GM18951 (cell line): ENCODE results near the gene CDC42BPA.
"Not testable (repeated sequence)": the region's sequence is repeated elsewhere in the genome, so short reads cannot be mapped to it uniquely, and the experiment has no call there.

Experiments used
- POLR2A ChIP-seq: IDR thresholded peaks from 4 replicates; pipeline ENCODE4 v1.6.1; 2011; ENCODE audit warnings: mild to moderate bottlenecking; ENCODE audit not compliant: insufficient read length, insufficient read depth; ENCODE audit errors: extremely low read depth
- in situ Hi-C: fragments of 300-500 bp; cut with MboI; formaldehyde crosslinking; loops from one replicate; pipeline ENCODE4 v1.12.0; 2022; ENCODE audit warnings: low sequenced_read_pairs, mixed read lengths, inconsistent platforms; ENCODE audit not compliant: unreplicated experiment

Gene CDC42BPA

DNA sequence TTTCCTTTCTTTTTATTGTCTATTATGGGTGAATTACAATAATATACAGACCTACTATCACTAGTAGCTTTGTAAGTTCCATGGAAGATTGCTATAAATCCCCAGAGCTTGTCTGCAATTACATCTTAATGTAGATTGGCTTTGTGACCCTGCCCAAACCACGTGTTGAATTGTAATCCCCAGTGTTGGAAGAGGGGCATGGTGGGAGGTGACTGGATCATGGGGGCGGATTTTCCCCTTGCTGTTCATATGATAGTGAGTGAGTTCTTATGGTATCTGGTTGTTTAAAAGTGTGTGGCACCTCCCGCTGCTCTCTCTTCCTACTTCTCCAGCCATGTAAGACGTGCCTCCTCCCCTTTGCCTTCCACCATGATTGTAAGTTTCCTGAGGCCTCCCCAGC, 34.9 kb upstream of the CDC42BPA start:
- in situ Hi-C loops = no loop called here
- TF ChIP-seq POLR2A = no peak

DNA sequence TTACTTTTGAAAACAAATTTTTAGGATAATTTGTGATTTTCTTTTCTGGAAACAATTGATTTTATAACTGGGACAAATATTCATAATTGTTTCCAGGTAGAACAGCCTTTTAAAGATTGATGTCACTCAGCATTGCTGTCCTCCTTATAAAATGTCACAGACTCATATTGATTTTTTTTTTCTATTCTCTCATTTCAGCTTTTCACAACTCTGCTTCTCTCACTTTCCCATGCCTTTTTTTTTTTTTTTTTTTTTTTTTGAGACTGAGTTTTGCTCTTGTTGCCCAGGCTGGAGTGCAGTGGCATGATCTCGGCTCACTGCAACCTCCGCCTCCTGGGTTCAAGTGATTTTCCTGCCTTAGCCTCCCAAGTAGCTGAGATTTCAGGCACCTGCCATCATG, 33.9 kb upstream of the CDC42BPA start:
- in situ Hi-C loops = not testable (repeated sequence)

DNA sequence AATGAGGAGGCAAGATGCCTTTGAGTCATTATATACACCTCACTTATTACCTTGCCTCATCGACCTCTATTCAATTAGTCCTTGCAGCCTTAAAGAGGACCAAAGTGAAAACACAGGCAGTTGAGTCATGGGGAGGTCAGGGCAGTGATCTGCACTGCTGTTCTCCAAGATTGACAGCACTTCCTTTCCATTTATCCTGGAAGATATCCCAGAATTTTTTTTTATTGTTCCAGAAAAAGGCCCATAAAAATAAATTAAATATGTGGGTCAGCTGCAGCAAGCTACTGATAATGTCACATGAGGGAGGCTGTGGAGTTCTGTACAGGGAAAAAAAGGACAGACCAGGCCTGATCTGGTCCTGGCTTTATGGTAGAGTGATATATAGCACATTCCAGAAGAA, 33.2 kb upstream of the CDC42BPA start:
- in situ Hi-C loops = no loop called here
- no peak for TF ChIP-seq POLR2A

DNA sequence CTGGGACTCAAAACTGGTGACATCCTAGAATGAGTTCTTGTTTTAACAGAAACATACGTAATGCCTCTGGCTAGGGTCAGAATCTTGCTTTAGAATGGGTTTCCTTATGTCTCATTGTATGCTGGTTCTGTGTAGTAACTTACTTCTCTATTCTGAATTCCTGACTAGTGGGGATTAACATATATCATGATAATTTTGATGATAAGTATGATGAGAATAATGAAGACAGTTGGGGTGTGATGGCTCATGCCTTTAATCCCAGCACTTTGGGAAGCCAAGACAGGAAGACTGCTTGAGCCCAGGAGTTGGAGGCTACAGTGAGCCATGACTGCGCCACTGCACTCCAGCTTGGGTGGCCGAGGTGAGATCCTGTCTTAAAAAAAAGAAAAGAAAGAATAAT, 31.7 kb upstream of the CDC42BPA start:
- in situ Hi-C loops = no loop called here
- no peak for TF ChIP-seq POLR2A

DNA sequence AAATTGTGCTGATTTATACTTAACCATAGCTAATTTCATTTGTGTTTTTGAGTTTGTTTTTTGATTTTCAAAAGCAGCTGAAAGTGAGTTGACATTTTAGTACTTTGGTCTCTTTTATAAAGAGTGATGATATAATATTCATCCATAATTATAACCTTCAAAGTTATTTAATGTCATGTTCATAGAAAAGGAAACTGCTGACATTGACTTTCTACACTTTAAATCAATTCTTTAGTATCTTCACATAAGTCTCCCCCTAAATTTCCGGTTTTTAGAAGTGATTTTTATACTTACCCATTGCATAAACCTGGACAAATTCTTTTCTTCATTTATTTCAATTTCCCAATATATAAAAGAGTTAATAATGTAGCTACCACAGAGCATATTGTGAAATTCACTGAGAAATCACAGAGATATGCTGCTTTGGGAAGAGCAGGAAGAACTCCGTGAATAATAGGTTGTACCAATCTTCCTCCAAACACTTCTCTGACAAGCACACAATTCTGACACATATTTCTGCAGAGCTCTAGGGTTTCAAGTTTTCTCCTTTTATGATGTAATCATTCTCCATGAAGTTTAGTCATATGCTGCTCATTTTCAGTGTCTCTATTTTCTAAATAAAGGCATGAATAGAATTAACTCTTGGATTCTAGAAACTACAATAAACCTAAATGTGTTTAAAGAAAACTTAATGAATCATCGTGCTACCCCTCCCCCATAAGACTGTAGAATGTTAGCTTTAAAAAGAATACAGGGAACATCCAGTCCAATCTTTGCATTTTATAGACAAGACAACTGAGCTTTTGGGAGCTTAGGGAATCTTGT, 25.6 kb upstream of the CDC42BPA start:
- no peak for TF ChIP-seq POLR2A
- in situ Hi-C loops = no loop called here

DNA sequence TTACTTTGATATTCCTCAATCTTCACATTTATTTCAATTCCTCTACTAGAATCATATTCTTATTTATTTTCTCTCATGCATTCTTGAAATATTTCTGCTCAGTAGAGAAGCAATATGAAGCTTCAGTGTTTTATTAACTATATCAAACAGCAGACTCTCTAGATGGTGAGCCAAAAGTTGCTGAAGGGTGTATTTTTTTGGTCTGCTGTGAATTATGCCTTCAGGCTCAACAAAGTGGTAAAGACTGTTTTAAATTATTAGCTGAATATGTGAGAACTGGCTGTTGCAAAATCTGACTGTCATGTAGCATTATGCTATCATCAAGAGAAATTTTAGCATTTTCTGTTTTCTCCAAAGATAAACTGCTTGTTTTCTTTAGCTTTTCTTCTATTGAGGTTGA, 24.9 kb upstream of the CDC42BPA start:
- in situ Hi-C loops = no loop called here
- TF ChIP-seq POLR2A = no peak

DNA sequence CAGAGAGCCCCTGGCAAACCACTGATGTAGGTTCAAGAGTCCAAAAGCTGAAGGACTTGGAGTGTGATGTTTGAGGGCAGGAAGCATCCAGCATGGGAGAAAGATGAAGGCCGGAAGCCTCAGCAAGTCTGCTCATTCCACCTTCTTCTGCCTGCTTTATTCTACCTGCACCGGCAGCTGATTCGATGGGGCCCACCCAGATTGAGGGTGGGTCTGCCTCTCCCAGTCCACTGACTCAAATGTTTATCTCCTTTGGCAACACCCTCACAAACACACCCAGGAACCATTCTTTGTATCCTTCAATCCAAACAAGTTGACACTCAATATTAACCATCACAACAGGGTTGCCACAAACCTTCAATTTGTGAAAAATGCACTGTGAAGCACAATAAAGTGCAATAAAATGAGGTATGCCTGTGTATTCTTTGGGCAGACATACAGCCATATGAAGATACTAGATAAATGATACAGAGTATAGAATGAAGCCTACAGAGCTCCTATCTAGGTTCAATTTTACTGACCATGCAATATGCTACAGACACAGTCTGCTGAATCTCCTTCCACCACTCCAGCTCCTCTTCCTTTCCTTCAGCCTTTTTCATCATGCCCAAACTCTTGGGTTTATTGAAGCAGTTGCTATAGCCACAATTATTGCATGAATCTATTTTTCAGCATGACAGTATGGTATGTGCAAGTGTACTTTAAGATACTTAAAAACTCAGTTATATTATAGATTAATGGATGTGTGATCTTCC, 24.0 kb upstream of the CDC42BPA start:
- in situ Hi-C loops = no loop called here
- TF ChIP-seq POLR2A = no peak

DNA sequence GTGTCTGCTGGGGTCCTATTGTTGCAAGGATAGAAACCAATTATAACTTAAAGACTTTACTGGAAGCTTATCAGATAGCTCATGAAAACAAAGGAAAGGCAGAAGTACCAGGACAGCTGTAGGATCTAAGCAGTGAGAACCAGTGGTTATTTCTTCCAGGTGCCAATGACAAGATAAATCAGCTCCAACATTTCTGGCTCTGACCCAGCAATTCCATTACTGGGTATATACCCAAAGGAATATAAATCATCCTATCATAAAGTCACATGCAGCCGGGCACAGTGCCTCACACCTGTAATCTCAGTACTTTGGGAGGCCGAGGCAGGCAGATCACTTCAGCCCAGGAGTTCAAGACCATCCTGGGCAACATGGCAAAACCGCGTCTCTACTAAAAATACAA, 17.8 kb upstream of the CDC42BPA start:
- in situ Hi-C loops = not testable (repeated sequence)

DNA sequence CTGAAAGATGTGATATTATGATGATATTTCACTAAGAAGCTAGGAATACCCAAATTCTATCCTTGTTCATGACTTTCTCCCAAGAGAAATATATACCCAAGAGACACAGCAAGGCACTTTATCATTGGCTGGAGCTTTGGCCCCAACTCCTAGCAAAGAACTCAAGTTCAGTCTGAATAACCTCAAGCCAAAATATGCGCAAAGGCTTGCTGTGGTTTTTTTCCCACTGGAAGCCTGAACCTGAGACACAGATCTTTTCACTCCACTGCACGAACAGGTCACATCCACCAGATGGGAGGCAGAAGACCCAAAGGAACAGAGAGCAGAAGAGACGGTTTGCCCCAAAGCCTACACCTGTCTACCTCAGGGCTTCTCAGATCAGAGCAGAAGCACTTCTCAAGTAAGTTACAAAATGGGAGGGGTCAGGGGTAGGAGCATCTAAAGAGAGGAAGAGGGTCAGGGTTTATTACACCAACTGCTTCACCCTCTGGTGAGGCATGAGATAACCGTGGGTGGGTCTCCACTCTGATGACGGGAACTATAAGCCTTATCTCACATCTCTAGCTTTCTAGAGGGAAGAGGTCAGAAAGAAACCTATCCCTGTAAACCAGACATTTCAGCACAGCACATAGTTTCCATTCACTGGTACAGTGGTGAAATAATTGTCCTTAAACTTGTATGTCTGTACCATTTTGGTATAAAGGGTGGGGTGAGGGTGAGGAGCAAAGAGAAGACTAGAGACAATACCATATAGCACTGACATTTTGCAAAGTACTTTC, 17.1 kb upstream of the CDC42BPA start:
- no peak for TF ChIP-seq POLR2A
- in situ Hi-C loops = no loop called here

DNA sequence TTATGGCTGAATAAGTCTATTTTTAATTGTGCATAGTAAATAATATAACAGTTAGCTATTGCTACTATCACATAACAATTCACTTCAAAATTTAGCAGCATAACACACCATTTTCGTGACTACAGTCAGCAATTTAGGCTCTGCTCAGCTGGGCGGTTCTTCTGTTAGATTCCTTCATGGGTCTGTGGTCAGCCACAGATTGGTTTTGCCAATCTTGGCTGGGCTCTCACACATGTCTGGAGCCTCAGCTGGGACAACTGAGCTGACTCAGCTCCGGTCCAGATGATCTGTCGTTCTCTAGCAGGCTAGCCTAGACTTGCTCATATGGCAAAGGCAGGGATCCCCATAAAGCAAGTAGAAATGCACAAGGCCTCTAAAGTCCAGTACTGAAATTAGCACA, 15.1 kb upstream of the CDC42BPA start:
- in situ Hi-C loops = no loop called here
- TF ChIP-seq POLR2A = no peak

DNA sequence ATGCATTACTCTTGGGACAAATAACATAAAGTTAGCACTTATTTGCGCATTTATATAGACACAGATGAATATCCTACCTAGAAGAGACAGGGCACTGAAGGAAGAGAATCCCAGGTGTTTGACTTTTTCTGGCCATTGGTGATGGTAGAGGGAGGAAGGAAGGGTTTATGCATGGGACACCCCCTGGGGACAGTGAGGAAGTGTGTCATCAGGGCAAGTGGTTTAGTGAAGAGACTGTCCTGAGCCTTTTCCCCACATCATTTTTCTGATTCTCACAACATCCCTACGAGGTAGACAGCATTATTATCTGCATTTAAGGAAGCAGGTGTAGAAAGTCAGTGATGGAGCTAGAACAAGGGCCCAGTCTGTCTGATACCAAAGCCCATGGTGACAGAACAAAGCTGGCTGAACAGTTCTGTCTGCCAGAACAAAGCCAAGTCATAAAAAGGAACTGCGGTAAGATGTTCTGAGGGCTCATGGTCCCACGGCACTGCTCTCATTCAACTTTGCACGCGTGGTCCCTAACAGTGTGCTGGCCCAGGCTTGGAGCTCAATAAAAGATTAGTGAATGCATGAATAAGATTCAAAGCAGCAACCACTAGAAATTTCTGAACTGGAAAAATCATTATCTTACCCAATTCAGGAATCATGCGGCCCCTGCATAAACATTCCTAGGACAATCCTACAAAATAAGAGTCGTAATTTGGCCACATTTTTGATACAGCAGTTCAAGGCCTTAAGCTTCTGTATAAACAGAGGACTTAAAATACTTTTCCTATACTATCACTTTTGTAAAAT, 12.2 kb upstream of the CDC42BPA start:
- in situ Hi-C loops = no loop called here
- TF ChIP-seq POLR2A = no peak

DNA sequence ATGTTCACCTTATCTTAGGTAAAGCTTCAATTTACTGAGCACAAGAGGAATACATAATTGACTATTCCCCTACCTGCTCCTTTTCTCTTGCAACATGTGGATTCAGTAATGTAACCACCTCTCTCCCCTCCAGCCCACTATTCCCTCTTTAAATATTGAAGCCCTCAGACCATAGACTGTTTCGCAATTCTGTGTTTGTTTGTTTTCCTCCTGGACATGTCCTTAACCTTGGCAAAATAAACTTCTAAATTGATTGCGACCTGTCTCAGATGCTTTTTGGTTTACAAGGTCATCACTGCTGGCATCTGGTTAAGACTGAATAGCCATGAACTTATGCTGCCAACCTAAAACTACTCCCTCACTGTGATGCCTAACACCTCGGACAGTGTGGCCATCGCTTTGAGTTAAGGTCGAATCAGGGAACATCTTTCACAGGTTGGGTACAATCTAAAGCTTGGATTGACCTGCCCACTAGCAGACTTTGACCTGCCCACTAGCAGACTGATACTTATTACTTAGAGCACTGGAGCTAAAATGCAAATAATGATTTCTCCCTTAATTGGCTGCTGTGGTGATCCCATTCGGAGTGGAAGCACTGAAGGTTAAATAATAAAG, 10.2 kb upstream of the CDC42BPA start:
- no peak for TF ChIP-seq POLR2A
- in situ Hi-C loops = no loop called here
